GM20000 (cell line): Measurements from ENCODE around the gene PI16.

ENCODE experiments used
- DNase-seq: peaks from one replicate; pipeline ENCODE4 v3.0.0; 2012; ENCODE audit warnings: low spot score
- CTCF ChIP-seq: IDR thresholded peaks from 2 replicates; pipeline ENCODE4 v1.5.1; 2012; ENCODE audit warnings: mild to moderate bottlenecking, control low read depth; ENCODE audit errors: extremely low read depth, missing control alignments

Gene PI16

GRCh38 chr6:36929152-36929551, 25.4 kb upstream of the PI16 start:
- no peak for DNase-seq
- no peak for TF ChIP-seq CTCF

- DNase-seq: no peak
- no peak for TF ChIP-seq CTCF
These were observed 24.9 kb upstream of the PI16 start for GRCh38 chr6:36929607-36930006.

GRCh38 chr6:36930483-36930882, 24.1 kb upstream of the PI16 start:
- no peak for DNase-seq
- no peak for TF ChIP-seq CTCF

GRCh38 chr6:36933102-36933501, 21.4 kb upstream of the PI16 start:
- DNase-seq: no peak
- TF ChIP-seq CTCF: no peak

- no peak for DNase-seq
- no peak for TF ChIP-seq CTCF
These were observed 21.0 kb upstream of the PI16 start for GRCh38 chr6:36933519-36933918.

- DNase-seq: no peak
These were observed 19.6 kb upstream of the PI16 start for GRCh38 chr6:36934901-36935300.

GRCh38 chr6:36936824-36937223, 17.7 kb upstream of the PI16 start:
- no peak for DNase-seq

More at GRCh38 chr6:36934901-36935300, 19.6 kb upstream of the PI16 start:
- TF ChIP-seq CTCF: no peak

More at GRCh38 chr6:36936824-36937223, 17.7 kb upstream of the PI16 start:
- no peak for TF ChIP-seq CTCF
